ENCODE measurements around the gene GRK4. TPM values are rescaled to one million over a fixed set of nuclear protein-coding genes. Genes with fewer than 3 reads are reported as not detected.

Gene GRK4
- total RNA-seq, 2 donors from 2014 or later = 6.9 to 9.9 TPM

DNA sequence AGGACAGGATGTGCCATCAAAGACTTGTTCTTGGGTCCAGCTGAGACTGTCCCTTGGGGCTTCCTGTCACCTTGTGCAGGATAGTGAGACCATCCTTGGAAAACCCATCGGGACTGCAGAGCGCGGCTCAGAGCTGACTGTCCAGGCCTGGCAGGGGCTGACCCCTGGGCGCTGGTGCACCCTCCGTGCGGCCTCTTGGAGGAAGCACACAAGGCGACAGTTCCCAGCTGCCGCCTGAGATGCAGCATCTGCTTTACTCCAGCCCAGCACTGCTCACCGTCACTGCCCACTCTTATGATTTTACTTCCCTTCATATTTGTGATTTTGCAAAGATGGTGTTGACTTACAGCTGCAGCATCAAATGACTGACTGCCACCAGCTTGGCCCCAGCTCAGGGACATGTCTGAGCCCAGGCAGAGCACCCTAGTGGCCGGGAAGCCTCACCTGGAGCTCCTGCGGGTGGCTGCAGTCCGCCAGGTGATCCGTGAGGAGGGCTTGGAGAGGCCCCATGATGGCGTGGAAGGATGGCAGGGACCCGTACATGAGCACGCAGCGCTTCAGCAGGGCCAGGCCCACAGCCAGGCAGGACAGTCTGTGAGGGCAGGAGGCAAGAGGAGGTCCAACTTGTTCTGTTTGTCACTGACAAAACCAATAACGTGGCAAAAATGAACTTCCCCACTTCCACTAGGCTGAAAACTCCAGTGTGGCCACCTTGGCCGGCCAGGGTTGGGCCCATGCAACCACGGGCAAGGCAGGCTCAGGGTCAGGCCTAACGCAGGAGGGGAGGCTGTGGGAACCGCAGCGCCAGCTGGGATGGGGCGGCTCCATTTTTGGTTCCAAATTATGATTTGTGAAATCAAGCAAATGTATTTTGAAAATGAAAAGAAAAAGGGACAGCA is 22.0 kb upstream of the GRK4 start:
- H3K27ac ChIP-seq = no peak overlapping the region
- H3K36me3 ChIP-seq = peaks cover 75% of the 10 kb centered on the region
- TF ChIP-seq, protein P1, sequence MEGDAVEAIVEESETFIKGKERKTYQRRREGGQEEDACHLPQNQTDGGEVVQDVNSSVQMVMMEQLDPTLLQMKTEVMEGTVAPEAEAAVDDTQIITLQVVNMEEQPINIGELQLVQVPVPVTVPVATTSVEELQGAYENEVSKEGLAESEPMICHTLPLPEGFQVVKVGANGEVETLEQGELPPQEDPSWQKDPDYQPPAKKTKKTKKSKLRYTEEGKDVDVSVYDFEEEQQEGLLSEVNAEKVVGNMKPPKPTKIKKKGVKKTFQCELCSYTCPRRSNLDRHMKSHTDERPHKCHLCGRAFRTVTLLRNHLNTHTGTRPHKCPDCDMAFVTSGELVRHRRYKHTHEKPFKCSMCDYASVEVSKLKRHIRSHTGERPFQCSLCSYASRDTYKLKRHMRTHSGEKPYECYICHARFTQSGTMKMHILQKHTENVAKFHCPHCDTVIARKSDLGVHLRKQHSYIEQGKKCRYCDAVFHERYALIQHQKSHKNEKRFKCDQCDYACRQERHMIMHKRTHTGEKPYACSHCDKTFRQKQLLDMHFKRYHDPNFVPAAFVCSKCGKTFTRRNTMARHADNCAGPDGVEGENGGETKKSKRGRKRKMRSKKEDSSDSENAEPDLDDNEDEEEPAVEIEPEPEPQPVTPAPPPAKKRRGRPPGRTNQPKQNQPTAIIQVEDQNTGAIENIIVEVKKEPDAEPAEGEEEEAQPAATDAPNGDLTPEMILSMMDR (IDR thresholded peaks at IDR 0.05) = no peak
- no peak for ATAC-seq (ENCODE audit: insufficient number of reproducible peaks, low FRiP score, low read depth)
- no peak for DNase-seq (ENCODE audit: low spot score)
- H3K4me1 ChIP-seq (ENCODE audit: control insufficient read depth in 1 of 2, low read depth in 2 of 2) = peaks cover 0 to 2% of the 10 kb centered on the region in 2 donors
- no peaks in the 10 kb centered on the region for H3K27me3 ChIP-seq (replicated peaks; ENCODE audit: insufficient read depth)
- no peaks in the 10 kb centered on the region for H3K9me3 ChIP-seq
- H3K4me3 ChIP-seq = no peak overlapping the region

DNA sequence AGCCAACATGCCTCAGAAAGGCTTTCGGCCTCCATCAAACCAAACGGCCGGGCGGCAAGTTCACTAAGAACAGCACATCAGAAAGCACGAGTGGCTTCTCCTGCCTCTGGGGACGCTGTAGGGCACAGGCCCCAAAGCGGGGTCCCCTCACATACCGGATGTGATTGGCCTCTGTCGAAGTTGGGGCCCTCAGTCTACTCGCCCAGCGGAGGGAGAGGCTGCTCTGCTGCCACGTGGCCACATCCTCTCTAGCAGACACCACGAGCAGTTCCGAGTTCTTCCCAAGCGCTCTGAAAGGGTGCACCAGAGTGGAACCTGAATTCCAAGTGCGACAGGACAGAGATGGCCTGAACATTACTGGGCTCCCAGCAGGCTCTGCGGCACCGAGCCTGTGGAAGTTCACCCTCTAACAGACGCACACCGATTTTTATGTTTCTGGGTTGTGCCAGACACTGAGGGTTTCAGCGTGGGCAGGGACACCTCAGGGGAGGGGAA is 21.3 kb upstream of the GRK4 start:
- Histone ChIP-seq H3K36me3 (peaks cover 82% of the 10 kb centered on the region), H3K9me3 (no peaks in the 10 kb centered on the region), H3K4me3 (no peak overlapping the region), H3K27me3 (replicated peaks; ENCODE audit: insufficient read depth) (no peaks in the 10 kb centered on the region), H3K27ac (no peak overlapping the region), H3K4me1 (ENCODE audit: control insufficient read depth in 1 of 2, low read depth in 2 of 2) (no peaks in the 10 kb centered on the region)
- TF ChIP-seq, protein P1 (IDR thresholded peaks at IDR 0.05) = no peak
- ATAC-seq (ENCODE audit: insufficient number of reproducible peaks, low FRiP score, low read depth) (no peak), DNase-seq (ENCODE audit: low spot score) (no peak)

DNA sequence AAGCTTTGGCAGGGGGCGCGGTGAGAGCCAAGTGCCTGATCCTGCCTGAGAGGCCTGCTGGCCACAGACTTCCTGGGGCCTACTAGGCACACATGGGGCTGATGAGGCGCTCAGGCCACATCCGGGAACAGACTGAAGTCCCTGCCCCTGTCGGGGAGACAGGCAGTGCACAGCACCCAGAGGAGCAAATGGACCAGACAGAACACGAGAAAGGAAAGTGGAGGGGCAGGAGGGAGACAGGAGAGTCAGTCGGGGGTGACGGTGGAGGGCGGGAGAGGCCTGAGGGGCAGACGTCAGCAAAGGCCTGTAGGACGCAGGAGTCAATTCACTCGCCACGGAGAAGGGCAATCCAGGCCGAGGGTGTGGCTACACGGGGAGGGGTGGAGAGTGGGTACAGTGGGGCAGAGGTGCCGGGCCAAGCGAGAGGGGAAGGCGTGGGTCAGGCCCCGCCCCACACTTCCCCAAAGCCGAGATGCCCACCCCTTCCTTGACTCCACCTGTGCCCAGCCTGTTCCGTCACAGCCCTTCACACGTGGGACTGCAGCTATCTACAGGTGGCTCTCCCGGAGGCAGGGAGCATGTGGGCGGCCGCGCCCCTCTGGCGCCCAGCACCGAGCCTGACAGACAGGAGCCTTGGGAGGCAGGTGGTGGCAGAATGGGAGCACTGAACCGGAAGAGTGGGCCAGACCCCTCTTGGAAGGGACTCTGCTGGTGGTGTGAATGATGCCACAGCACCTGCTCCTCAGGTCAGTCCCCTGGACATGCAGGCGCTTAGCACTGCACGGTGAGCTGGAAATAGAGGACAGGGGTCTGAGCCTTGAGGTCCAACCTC is 20.6 kb upstream of the GRK4 start:
- peaks cover 88% of the 10 kb centered on the region for H3K36me3 ChIP-seq
- H3K4me1 ChIP-seq (ENCODE audit: control insufficient read depth in 1 of 2, low read depth in 2 of 2) = no peaks in the 10 kb centered on the region
- no peaks in the 10 kb centered on the region for H3K27me3 ChIP-seq (replicated peaks; ENCODE audit: insufficient read depth)
- H3K4me3 ChIP-seq = no peak overlapping the region
- H3K9me3 ChIP-seq = no peaks in the 10 kb centered on the region
- DNase-seq (ENCODE audit: low spot score) = no peak
- H3K27ac ChIP-seq = no peak overlapping the region
- ATAC-seq (ENCODE audit: insufficient number of reproducible peaks, low FRiP score, low read depth) = no peak
- TF ChIP-seq, protein P1 (IDR thresholded peaks at IDR 0.05) = no peak

DNA sequence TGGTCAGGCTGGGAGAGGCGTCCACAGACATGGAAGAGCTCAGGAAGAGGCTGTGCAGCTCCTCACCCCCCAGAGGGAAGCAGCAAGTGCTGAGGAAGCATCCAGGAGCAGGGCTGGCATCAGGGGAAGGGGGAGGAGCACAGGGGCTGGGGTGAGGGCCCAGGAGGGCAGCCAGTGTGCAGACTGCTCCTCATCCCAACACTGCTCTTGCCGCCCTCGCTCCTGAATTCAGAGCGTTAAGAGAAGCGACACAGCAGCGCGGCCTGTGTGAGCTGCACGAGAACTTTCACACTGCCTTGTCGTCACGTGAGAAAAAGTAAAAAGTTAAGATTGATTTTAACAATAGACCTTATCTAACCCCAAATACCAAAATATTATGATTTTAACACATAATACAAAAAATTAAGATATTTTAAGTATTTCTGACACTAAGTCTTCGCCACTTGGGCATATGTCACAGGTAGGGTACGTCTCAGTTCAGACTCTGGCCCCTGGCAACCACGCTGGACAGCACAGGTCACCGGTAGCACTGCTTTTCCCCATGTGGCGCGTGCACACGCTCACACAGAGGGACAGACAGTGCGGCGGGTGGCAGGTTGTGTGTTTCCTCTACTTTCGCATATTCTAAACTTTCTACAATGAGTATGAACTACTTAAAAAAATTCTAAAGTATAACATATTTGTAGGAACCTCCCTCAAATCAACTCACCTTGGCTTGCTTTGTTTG is 19.8 kb upstream of the GRK4 start:
- no peak overlapping the region for H3K4me3 ChIP-seq
- H3K9me3 ChIP-seq = no peaks in the 10 kb centered on the region
- no peaks in the 10 kb centered on the region for H3K4me1 ChIP-seq (ENCODE audit: control insufficient read depth in 1 of 2, low read depth in 2 of 2)
- ATAC-seq (ENCODE audit: insufficient number of reproducible peaks, low FRiP score, low read depth) (no peak), DNase-seq (ENCODE audit: low spot score) (no peak)
- TF ChIP-seq, protein P1 (IDR thresholded peaks at IDR 0.05) = no peak
- H3K27me3 ChIP-seq (replicated peaks; ENCODE audit: insufficient read depth) = no peaks in the 10 kb centered on the region
- peaks cover 86% of the 10 kb centered on the region for H3K36me3 ChIP-seq
- no peak overlapping the region for H3K27ac ChIP-seq

Data from thoracic aorta (tissue), 2 donors.